ENCODE data around the gene ESRRG. TPM values are rescaled to one million over a fixed set of nuclear protein-coding genes. Genes with fewer than 3 reads are reported as not detected.

Gene ESRRG
- total RNA-seq, 3 donors from 2014 or later: 0.58 to 1.1 (median 0.58) TPM

GRCh38 chr1:216582151-216582550 lies 141.1 kb downstream of the ESRRG start:
- Histone ChIP-seq H3K4me1 (ENCODE audit: low read depth) (no peaks in the 10 kb centered on the region), H3K9me3 (no peaks in the 10 kb centered on the region), H3K36me3 (ENCODE audit: low read depth) (no peaks in the 10 kb centered on the region), H3K4me3 (no peak overlapping the region)
- intact Hi-C loops (cut with DNase I, micrococcal nuclease): no loop called here
- TF ChIP-seq CTCF (IDR thresholded peaks at IDR 0.05): no peak
- no peak for ATAC-seq
- no peak for DNase-seq

DNA sequence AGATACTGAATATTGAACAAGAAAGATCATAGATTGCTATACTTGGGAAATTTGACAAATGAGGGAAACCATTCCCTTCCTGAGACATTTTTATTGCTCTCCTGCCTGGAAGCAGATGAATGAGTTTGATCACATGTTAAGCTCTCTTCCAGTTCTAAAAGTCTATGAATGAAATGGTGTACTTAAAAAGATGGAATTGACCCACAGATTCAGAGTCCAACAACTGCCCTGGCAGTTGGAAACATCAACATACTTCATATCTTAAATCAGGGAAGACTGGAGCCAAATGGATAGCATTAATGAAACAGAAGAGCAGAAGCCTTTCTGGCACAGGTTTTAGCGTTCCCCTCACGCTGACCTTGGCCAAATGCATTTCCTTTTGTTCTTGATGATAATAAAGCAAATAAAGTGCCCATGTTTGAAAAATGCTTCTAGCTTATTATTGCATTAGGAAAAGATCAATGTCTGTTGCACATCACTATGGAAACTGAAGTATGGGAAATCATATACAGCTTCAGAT lies 142.6 kb downstream of the ESRRG start:
- Histone ChIP-seq H3K4me3 (no peak overlapping the region), H3K9me3 (no peaks in the 10 kb centered on the region), H3K36me3 (ENCODE audit: low read depth) (no peaks in the 10 kb centered on the region), H3K4me1 (ENCODE audit: low read depth) (no peaks in the 10 kb centered on the region)
- no peak for TF ChIP-seq CTCF (IDR thresholded peaks at IDR 0.05)
- intact Hi-C loops (cut with DNase I, micrococcal nuclease): no loop called here
- ATAC-seq (no peak), DNase-seq (no peak)

DNA sequence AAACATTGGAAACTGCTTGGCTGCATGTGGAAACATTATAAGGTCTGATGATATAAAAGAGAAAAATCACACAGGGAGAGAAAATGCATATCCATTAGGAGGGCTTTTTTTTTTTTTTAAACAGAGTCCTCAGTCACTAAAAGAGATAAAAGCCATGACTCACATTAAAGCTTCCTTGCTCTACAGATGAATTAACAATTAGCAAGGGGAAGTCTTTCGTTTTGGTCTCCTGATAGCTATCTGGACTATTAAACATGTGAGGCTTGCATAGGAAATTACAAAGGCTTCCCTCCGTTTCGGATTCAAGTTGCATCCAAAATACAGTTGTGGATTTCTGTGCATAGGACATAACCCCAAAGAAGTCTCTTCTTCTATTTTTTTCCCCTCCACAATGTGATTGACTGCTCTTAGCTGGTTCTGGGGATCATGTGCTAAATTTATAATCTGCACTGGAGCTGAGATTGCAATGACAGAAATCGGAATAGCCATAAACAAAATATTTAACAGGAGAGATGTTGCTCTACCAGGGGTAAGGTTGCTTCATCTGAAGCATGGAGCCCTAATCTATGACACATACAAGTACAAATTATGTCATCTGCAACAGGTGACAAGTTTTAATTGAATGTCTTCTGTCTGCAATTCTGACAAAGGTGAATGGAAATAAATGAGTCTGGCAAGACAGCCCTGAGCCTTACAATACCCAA lies 146.8 kb downstream of the ESRRG start:
- no peaks in the 10 kb centered on the region for H3K4me1 ChIP-seq (ENCODE audit: low read depth)
- no peaks in the 10 kb centered on the region for H3K36me3 ChIP-seq (ENCODE audit: low read depth)
- DNase-seq (no peak), ATAC-seq (no peak)
- no peaks in the 10 kb centered on the region for H3K9me3 ChIP-seq
- intact Hi-C loops (cut with DNase I, micrococcal nuclease): no loop called here
- TF ChIP-seq CTCF (IDR thresholded peaks at IDR 0.05): no peak
- H3K4me3 ChIP-seq: no peak overlapping the region

DNA sequence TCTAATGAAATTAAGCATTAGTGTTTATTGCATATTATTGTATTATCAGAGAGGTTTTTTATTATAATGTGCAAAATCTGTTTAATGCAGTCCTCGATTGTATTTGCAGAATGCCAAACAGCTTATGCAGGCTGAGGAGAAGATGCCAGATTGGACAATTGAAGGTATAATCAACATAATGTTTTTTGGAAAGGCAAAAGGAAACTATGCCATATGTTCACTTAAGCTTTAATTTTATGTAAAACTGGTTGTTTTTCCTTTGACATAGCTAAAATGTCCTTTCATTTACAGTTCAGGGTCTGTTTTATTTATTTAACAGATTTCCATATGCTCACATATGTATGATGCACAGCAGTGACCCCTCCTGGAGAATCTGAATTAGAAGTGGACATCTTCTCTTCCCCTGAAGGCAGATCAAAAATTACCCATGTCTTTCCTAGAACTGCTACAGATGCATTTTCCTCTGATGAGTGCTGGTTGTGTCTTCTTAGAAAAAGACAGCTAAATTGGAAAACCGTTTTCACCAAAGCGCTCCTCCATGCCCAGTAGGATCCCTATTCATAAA lies 156.5 kb downstream of the ESRRG start:
- ATAC-seq (no peak), DNase-seq (peak in 1 of 3 donors; percentile 23)
- Histone ChIP-seq H3K9me3 (no peaks in the 10 kb centered on the region), H3K4me1 (ENCODE audit: low read depth) (no peaks in the 10 kb centered on the region), H3K36me3 (ENCODE audit: low read depth) (no peaks in the 10 kb centered on the region), H3K4me3 (no peak overlapping the region)
- TF ChIP-seq CTCF (IDR thresholded peaks at IDR 0.05): no peak
- intact Hi-C loops (cut with DNase I, micrococcal nuclease): no loop called here

DNA sequence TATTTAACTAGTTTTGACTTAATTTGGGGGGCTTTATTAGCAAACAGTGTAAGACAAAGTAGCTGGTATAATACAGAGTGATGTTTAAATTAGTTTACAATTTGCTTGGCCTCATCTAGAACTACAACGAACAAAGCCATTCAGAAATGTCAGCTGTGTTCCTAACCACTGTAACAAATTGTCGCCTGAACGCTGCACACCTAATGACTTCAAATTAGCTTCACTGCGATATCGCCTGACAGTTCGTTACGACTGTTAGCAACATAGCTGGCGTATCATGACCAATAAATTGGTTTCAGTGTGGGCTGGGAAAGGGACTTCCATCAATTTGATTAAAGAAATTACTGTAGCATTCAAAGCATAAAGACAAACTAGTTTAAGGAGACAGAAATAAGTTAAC lies 160.1 kb downstream of the ESRRG start:
- no peaks in the 10 kb centered on the region for H3K36me3 ChIP-seq (ENCODE audit: low read depth)
- no peaks in the 10 kb centered on the region for H3K4me1 ChIP-seq (ENCODE audit: low read depth)
- TF ChIP-seq CTCF (IDR thresholded peaks at IDR 0.05): no peak
- ATAC-seq (no peak), DNase-seq (no peak)
- intact Hi-C loops (cut with DNase I, micrococcal nuclease): no loop called here
- H3K9me3 ChIP-seq: no peaks in the 10 kb centered on the region
- H3K4me3 ChIP-seq: no peak overlapping the region
